ENCODE results near the gene MLH3. TPM values are rescaled to one million over a fixed set of nuclear protein-coding genes. Genes with fewer than 3 reads are reported as not detected.

Gene MLH3
- polyA plus RNA-seq, 3 donors = 3.4 to 6.3 (median 5.1) TPM

DNA sequence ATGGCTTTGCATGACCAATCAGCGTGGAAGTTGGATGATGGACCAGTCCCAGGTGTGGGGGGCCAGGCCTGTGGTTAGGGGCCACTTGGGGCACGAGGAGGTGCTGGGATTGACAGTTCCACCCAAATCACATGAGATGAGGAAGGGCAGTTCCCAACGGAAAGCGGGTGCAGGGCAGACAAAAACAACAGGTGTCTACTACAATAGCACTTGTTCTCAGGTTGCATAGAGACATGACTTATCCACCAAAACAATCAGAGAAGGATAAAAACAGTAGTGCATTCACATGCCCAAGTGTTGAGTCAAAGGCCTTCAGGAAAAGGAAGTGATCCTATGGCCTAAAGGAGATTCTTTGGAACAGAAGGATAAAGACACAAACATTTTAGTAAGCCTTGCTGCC lies 63.1 kb downstream of the MLH3 start:
- Histone ChIP-seq H3K4me3 (replicated peaks in 1 of 3; ENCODE audit: low read depth in 2 of 3, low read length in 3 of 3) (no peak overlapping the region), H3K9me3 (replicated peaks in 1 of 2; ENCODE audit: control insufficient read depth in 1 of 2, insufficient read depth in 1 of 2, low read length in 2 of 2) (no peaks in the 10 kb centered on the region), H3K9ac (ENCODE audit: insufficient read depth, low read length, poor library complexity, severe bottlenecking) (no peak overlapping the region), H2AFZ (ENCODE audit: insufficient read depth, low read depth, low read length, poor library complexity, severe bottlenecking) (peak overlapping the region; percentile 7), H3K27me3 (ENCODE audit: control insufficient read depth in 2 of 2, insufficient read depth in 2 of 2, low read length in 2 of 2) (no peaks in the 10 kb centered on the region), H3K36me3 (replicated peaks in 1 of 2; ENCODE audit: control insufficient read depth in 1 of 2, insufficient read depth in 2 of 2, low read length in 2 of 2) (no peaks in the 10 kb centered on the region), H3K79me2 (ENCODE audit: insufficient read depth, low read length) (no peaks in the 10 kb centered on the region), H3K4me1 (ENCODE audit: control insufficient read depth in 1 of 2, insufficient read depth in 2 of 2, low read length in 2 of 2) (no peaks in the 10 kb centered on the region), H3K4me2 (replicated peaks; ENCODE audit: extremely low read depth, low read length, poor library complexity, severe bottlenecking) (no peak overlapping the region), H4K20me1 (ENCODE audit: insufficient read depth, low read length) (no peaks in the 10 kb centered on the region), H3K27ac (ENCODE audit: low read depth in 1 of 2, low read length in 2 of 2) (no peak overlapping the region)
- DNase-seq = no peak
- H3K27ac Mint-ChIP-seq = no peak overlapping the region
- WGBS (ENCODE audit: insufficient coverage) = no CpG with 5 or more reads among the region's 4 CpGs
- intact Hi-C loops (cut with micrococcal nuclease) = no loop called here
- H3K9me3 Mint-ChIP-seq = no peaks in the 10 kb centered on the region
- no peak overlapping the region for H3K4me3 Mint-ChIP-seq
- peaks cover 10% of the 10 kb centered on the region for H3K4me1 Mint-ChIP-seq
- no peak for TF ChIP-seq CTCF (IDR thresholded peaks at IDR 0.05)
- H3K27me3 Mint-ChIP-seq (ENCODE audit: low read depth in 3 of 3) = peaks cover under 1 to 3% (median 2%) of the 10 kb centered on the region in 3 donors
- H3K36me3 Mint-ChIP-seq = no peaks in the 10 kb centered on the region

GRCh38 chr14:74985806-74986205 lies 65.5 kb downstream of the MLH3 start:
- no peaks in the 10 kb centered on the region for H3K27me3 ChIP-seq (ENCODE audit: control insufficient read depth in 2 of 2, insufficient read depth in 2 of 2, low read length in 2 of 2)
- Mint-ChIP-seq H3K36me3 (no peaks in the 10 kb centered on the region), H3K27me3 (ENCODE audit: low read depth in 3 of 3) (peaks cover 2 to 3% (median 2%) of the 10 kb centered on the region in 3 donors), H3K4me3 (no peak overlapping the region), H3K4me1 (peaks cover 10% of the 10 kb centered on the region), H3K27ac (no peak overlapping the region), H3K9me3 (no peaks in the 10 kb centered on the region)
- WGBS (ENCODE audit: insufficient coverage) = 90% methylated on average over 4 of the region's 6 CpGs
- intact Hi-C loops (cut with micrococcal nuclease) = no loop called here
- no peak for DNase-seq
- H4K20me1 ChIP-seq (ENCODE audit: insufficient read depth, low read length) = no peaks in the 10 kb centered on the region
- H2AFZ ChIP-seq (ENCODE audit: insufficient read depth, low read depth, low read length, poor library complexity, severe bottlenecking) = no peak overlapping the region
- H3K4me3 ChIP-seq (replicated peaks in 1 of 3; ENCODE audit: low read depth in 2 of 3, low read length in 3 of 3) = no peak overlapping the region
- H3K36me3 ChIP-seq (replicated peaks in 1 of 2; ENCODE audit: control insufficient read depth in 1 of 2, insufficient read depth in 2 of 2, low read length in 2 of 2) = no peaks in the 10 kb centered on the region
- no peak overlapping the region for H3K4me2 ChIP-seq (replicated peaks; ENCODE audit: extremely low read depth, low read length, poor library complexity, severe bottlenecking)
- H3K4me1 ChIP-seq (ENCODE audit: control insufficient read depth in 1 of 2, insufficient read depth in 2 of 2, low read length in 2 of 2) = no peaks in the 10 kb centered on the region
- H3K9ac ChIP-seq (ENCODE audit: insufficient read depth, low read length, poor library complexity, severe bottlenecking) = no peak overlapping the region
- no peaks in the 10 kb centered on the region for H3K9me3 ChIP-seq (replicated peaks in 1 of 2; ENCODE audit: control insufficient read depth in 1 of 2, insufficient read depth in 1 of 2, low read length in 2 of 2)
- H3K27ac ChIP-seq (ENCODE audit: low read depth in 1 of 2, low read length in 2 of 2) = no peak overlapping the region
- H3K79me2 ChIP-seq (ENCODE audit: insufficient read depth, low read length) = no peaks in the 10 kb centered on the region
- no peak for TF ChIP-seq CTCF (IDR thresholded peaks at IDR 0.05)

All from CD14-positive monocyte (primary cell).